ENCODE measurements around the gene NFS1.

NFS1 gene

DNA sequence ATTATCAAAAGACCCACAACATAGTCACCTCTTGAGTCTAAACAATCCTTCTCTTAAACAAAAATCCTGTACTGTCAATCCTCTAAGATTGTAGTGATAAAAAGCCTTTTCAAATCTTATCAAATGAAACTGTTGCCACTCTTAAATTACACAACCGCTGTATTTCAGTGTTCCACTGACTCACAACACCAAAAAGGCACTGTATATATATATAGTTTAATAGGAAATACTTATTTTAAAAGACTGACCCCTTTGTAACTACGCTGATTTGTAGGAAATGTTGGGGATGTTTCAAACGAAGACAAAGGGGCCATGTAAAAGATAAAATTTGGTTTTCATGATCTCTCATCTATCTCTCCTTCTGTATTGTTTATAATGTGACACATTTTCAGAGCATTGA lies 48.5 kb downstream of the NFS1 start:
- no peak for TF ChIP-seq JUND (IDR thresholded peaks at IDR 0.05; ENCODE audit: low read depth)
- in situ Hi-C loops (cut with HindIII; ENCODE audit: low pct_unique_long_range_greater_than_20kb, low sequenced_read_pairs) = no loop called here

DNA sequence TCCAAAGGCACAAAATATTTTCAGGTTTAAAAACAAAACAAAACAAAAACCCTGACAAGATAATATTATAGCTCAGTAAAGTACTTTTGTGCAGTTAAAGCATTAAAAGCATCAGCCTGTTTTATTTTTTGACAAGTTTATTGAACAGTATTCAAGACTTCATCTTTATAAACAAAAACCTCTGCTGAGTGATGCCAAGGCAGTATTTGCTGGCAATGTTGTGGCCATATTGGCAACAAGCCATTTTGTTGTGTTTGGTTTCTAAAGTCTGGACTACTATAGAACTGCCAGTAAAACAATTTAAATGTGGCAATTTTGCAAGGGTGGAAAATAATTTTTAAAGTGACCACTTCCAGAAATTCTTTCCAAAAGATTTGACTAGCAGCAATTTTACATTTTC lies 50.3 kb downstream of the NFS1 start:
- in situ Hi-C loops (cut with HindIII; ENCODE audit: low pct_unique_long_range_greater_than_20kb, low sequenced_read_pairs) = no loop called here
- TF ChIP-seq JUND (IDR thresholded peaks at IDR 0.05; ENCODE audit: low read depth) = no peak
- DNase-seq (ENCODE audit: low read depth in 1 of 2, low spot score in 1 of 2) = peak in 1 of 2 experiments; percentile 39

More for the DNA sequence above, 48.5 kb downstream of the NFS1 start:
- DNase-seq (ENCODE audit: low read depth in 1 of 2, low spot score in 1 of 2) = no peak

DNA sequence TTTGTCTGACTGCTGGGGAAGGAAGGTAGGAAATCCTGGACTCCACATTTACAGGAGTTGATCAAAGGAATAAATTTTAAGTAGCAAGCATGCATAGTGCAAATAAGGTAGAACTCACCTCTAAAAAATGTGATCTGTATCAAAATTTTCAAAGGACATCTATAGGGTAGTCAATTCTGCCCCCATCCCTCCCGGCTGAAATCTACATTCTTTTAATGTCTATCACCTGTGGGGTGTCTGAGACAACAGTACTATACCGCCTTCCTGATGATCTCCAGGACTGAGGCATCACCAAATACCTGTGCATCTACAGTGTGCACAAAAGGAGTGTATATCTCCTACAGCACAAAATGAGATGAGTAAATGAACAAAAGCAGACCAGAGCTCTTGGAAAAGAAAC lies 54.3 kb downstream of the NFS1 start:
- no peak for TF ChIP-seq JUND (IDR thresholded peaks at IDR 0.05; ENCODE audit: low read depth)
- DNase-seq (ENCODE audit: low read depth in 1 of 2, low spot score in 1 of 2) = no peak
- in situ Hi-C loops (cut with HindIII; ENCODE audit: low pct_unique_long_range_greater_than_20kb, low sequenced_read_pairs) = no loop called here

DNA sequence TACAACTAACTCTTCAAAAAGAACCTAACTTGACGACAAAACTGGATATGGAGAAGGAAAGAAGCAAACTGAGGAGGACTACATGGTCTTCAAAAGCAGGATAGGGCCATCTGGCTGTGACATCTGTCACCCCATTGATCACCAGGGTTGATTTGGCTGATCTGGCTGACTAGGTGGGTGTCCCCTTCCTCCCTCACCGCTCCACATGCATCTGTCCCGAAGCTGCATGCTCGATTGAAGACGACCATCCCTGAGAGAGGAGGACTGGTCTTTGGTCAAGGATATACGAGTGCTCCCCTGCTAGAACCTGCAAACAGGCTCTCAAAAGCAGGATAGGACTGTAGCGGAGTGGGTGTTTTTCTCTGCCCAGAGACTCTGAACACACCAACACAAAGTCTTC lies 56.1 kb downstream of the NFS1 start:
- TF ChIP-seq JUND (IDR thresholded peaks at IDR 0.05; ENCODE audit: low read depth) = no peak
- in situ Hi-C loops (cut with HindIII; ENCODE audit: low pct_unique_long_range_greater_than_20kb, low sequenced_read_pairs) = no loop called here
- no peak for DNase-seq (ENCODE audit: low read depth in 1 of 2, low spot score in 1 of 2)

DNA sequence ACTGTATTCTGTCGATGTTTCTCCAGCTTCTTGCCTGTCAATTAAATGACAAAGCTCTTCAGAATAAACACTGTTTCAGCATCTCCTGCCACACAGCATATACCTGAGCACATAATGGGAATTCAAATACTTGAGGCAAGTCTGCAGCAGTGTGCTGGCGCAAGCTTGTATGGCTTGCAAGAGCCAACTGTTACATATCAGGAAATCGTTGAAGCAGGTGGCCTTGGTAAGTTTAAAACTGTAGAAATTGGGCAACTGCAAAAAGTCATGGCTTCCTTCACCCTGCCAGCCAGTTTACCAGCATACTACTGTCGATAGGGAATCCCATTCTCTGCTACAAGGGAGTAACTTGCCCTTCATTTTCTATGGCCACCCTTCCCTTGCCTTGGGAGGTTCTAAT lies 57.4 kb downstream of the NFS1 start:
- DNase-seq (ENCODE audit: low read depth in 1 of 2, low spot score in 1 of 2) = no peak
- no peak for TF ChIP-seq JUND (IDR thresholded peaks at IDR 0.05; ENCODE audit: low read depth)
- in situ Hi-C loops (cut with HindIII; ENCODE audit: low pct_unique_long_range_greater_than_20kb, low sequenced_read_pairs) = no loop called here

DNA sequence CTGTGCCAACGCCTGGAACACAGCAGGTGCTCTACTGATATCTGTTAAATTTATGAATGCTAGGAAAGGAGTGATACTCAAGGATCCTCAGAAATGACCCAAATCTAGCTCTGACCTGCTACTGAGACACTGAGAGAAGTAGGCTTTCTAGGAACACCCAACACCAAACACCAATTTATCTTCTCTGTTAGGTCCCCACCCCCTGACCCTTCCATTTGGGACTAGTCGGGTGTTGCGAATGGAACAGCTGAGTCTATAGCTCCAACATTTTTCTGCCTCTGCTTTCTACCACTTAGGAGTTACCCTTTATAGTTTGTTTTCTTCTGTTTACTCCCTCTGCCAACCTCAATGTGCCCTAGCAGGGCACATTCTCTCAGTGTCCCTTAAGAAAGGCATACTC lies 58.4 kb downstream of the NFS1 start:
- no peak for DNase-seq (ENCODE audit: low read depth in 1 of 2, low spot score in 1 of 2)
- TF ChIP-seq JUND (IDR thresholded peaks at IDR 0.05; ENCODE audit: low read depth) = no peak
- in situ Hi-C loops (cut with HindIII; ENCODE audit: low pct_unique_long_range_greater_than_20kb, low sequenced_read_pairs) = no loop called here

DNA sequence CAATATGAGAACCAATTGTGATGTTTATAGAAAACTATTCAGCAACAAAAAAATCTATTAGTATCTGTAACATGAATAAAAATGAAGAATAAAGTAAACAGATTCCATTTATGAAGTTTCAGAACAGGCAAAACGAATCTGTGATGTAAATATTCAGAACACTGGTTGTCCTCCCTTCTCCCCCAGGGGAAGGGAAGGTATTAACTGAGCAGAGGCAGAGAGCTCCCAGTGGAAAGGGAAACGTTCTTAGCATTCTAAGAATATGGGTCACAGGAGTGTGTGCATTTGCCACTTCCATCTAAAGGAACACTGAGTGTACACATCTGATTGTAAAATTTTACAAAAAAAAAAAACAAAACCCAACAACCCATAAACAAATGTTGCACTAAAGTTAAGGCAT lies 60.4 kb downstream of the NFS1 start:
- TF ChIP-seq JUND (IDR thresholded peaks at IDR 0.05; ENCODE audit: low read depth) = no peak
- in situ Hi-C loops (cut with HindIII; ENCODE audit: low pct_unique_long_range_greater_than_20kb, low sequenced_read_pairs) = no loop called here
- no peak for DNase-seq (ENCODE audit: low read depth in 1 of 2, low spot score in 1 of 2)

DNA sequence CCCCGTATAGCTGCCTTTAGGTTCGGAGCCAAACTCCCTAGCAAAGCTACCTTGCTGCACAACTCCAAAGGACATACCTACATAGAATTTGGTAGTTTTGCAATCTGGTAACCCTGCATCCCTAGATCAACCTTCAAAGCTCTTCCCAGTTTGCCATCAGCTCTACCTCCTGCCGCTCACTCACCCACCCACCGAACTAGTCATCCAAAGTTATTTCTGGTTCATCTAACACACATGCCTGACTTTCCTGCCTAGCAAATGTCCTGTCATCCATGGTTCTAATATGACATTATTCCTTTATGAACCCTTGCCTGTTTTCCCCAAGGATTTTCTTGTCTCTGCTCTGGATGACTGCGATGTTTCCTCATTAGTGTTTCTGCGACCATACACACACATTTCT lies 61.9 kb downstream of the NFS1 start:
- in situ Hi-C loops (cut with HindIII; ENCODE audit: low pct_unique_long_range_greater_than_20kb, low sequenced_read_pairs) = no loop called here
- TF ChIP-seq JUND (IDR thresholded peaks at IDR 0.05; ENCODE audit: low read depth) = no peak
- no peak for DNase-seq (ENCODE audit: low read depth in 1 of 2, low spot score in 1 of 2)

DNA sequence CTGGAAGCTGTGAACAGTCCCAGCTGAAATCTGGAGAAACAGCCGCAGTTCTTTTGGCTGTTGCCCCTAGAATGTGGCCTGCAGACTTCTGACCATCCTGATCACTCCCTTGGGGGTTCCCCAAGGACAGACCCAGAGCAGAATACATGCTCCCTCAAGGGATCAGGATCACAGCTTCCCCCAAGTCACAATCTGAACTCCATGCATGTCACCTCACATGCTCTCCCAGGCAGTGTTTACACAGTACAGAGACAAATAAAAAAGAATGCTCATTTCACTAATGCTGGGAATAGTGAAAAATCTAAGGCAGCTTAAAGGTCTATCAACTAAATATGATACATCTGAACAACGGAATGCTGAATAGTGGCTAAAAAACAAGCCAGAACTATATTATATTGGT lies 63.1 kb downstream of the NFS1 start:
- DNase-seq (ENCODE audit: low read depth in 1 of 2, low spot score in 1 of 2) = no peak
- in situ Hi-C loops (cut with HindIII; ENCODE audit: low pct_unique_long_range_greater_than_20kb, low sequenced_read_pairs) = no loop called here
- TF ChIP-seq JUND (IDR thresholded peaks at IDR 0.05; ENCODE audit: low read depth) = no peak

DNA sequence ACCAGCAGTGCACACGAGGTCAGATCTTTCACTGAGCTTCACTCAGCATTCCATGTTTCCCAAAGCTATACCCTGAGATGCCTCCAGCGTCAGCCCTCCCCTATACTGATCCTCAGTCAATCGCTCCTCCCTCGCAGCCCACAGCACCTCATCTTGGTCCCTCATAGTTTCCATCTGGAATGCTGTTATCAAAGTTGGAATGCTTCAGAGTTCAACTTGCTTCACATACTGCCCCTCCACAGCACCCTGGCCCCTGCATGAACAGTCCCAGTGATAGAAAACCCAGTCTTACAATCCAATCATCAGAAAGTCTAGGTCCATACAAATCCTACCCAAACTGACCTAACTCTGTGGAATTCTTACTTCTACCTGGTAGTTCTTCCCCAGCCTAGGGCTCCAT lies 63.5 kb downstream of the NFS1 start:
- no peak for DNase-seq (ENCODE audit: low read depth in 1 of 2, low spot score in 1 of 2)
- TF ChIP-seq JUND (IDR thresholded peaks at IDR 0.05; ENCODE audit: low read depth) = no peak
- in situ Hi-C loops (cut with HindIII; ENCODE audit: low pct_unique_long_range_greater_than_20kb, low sequenced_read_pairs) = no loop called here

DNA sequence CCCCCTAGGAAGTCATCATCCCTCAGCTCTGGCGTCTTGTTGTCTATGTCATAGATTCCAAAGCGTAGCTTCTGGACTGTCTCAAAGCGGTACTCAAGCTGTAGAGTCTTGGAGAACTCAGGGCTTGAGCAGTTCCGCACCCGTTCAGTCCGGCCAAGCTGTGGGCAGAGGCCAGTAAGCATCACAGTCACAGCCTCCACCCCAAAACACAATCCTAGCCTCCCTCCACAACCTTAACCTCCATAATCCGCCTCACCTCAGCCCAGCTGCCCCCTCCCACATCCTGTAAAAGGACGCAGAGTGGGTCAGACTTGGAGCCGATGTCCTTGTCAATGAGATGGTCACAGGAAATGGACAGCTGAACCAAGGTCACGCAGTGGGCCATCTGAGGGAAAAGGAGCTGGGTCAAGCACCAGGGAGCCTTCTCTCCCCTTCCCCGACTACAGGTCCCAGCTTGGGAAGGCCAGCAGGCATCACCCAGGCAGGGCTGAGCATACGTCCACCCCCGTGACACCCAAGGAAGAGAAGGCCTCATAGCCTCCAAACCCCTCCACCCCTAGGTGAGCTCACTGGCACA lies 66.5 kb downstream of the NFS1 start:
- DNase-seq (ENCODE audit: low read depth in 1 of 2, low spot score in 1 of 2) = no peak
- in situ Hi-C loops (cut with HindIII; ENCODE audit: low pct_unique_long_range_greater_than_20kb, low sequenced_read_pairs) = no loop called here
- TF ChIP-seq JUND (IDR thresholded peaks at IDR 0.05; ENCODE audit: low read depth) = no peak

DNA sequence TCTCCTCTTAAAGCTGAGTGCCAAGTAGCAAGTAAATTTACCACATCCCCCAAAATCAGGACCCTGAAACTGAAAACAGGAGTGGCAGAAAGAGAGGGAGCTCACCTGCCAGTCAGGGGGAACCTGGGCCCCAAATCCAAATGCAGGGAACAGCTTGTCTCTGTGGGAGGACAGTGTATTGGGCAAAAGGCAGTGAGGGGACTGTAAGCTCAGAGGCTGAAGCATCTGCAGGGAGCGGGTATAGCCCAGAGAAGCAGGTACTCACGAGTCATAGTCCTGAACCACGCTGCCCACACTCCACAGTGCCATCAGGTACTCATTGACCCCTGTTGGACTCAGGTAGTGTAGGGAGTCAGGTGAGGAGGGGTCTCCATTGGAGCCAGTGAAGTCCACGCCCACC lies 68.5 kb downstream of the NFS1 start:
- in situ Hi-C loops (cut with HindIII; ENCODE audit: low pct_unique_long_range_greater_than_20kb, low sequenced_read_pairs) = no loop called here
- no peak for TF ChIP-seq JUND (IDR thresholded peaks at IDR 0.05; ENCODE audit: low read depth)

DNA sequence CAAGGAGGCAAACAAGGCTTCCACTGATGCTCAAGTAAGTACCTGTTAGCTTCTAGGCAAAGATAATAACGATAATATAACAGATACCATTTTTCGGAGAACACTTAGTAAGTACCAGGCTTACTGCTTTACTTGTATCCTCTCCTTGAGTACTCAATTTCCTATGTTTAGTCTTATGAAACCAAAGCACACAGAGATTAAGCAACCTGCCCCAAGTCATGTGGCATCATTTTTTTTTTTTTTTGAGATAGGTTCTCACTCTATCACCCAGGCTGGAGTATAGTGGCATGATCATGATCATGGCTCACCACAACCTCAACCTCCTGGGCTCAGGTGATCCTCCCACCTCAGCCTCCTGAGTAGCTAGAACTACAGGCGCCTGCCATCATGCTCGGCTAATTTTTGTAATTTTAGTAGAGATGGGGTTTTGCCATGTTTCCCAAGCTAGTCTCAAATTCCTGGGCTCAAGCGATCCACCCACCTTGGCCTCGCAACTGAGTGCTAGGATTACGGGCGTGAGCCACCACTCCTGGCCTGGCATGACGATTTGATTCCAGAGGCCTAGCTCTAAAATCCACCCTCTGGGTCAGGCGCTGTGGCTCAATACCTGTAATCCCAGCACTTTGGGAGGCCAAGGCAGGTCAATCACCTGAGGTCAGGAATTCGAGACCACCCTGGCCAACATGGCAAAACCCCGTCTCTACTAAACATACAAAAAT lies 69.6 kb downstream of the NFS1 start:
- in situ Hi-C loops (cut with HindIII; ENCODE audit: low pct_unique_long_range_greater_than_20kb, low sequenced_read_pairs) = no loop called here
- no peak for DNase-seq (ENCODE audit: low read depth in 1 of 2, low spot score in 1 of 2)
- no peak for TF ChIP-seq JUND (IDR thresholded peaks at IDR 0.05; ENCODE audit: low read depth)

More for the DNA sequence above, 68.5 kb downstream of the NFS1 start:
- DNase-seq (ENCODE audit: low read depth in 1 of 2, low spot score in 1 of 2) = no peak

DNA sequence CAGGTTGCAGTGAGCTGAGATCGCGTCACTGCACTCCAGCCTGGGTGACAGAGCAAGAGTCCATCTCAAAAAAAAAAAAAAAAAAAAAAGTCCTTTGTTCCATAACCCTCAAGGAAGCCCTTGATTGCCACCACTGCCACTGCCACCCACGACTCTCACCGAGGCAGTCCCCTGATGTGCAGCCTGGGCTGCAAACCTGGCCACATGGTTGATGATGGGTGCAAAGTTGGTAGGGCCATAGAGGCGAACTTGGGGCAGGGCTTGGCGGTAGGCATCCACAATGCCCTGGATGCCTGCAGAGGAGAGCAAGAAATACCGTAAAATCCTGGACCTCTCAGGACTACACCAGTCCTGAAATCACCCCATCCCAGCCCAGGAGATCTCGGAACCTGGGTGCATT lies 72.0 kb downstream of the NFS1 start:
- in situ Hi-C loops (cut with HindIII; ENCODE audit: low pct_unique_long_range_greater_than_20kb, low sequenced_read_pairs) = no loop called here
- DNase-seq (ENCODE audit: low read depth in 1 of 2, low spot score in 1 of 2) = no peak
- TF ChIP-seq JUND (IDR thresholded peaks at IDR 0.05; ENCODE audit: low read depth) = no peak
